ENCODE results near the gene REEP6.

Gene REEP6

DNA sequence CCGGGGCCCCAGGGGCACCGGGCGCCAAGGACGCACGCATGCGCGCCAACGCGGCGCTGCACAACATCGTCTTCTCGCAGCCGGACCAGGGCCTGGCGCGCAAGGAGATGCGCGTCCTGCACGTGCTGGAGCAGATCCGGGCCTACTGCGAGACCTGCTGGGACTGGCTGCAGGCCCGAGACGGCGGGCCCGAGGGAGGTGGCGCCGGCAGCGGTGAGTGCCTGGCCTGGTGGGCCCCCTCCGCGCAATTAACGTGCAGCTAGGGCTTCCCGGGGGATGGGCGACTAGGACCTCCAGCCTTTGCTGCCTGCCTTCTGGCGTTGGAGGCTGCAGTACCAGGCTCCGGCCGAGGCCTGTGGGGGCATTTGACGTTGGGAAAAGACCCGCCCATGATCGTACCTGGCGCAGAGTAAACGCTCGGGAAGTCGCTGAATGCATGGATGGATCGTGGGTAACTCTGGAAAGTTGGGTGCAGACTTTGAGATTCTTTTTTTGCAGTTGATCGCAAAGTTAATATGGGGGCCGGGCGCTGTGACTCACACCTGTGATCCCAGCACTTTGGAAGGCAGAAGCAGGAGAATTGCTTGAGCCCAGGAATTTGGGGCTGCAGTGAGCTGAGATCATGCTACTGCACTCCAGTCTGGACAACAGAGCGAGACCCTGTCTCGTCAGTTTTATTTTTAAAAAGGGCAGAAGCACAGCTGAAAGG is 33.8 kb upstream of the REEP6 start:
- DNase-seq = no peak

GRCh38 chr19:1457892-1458291 is 33.1 kb upstream of the REEP6 start:
- DNase-seq = no peak

DNA sequence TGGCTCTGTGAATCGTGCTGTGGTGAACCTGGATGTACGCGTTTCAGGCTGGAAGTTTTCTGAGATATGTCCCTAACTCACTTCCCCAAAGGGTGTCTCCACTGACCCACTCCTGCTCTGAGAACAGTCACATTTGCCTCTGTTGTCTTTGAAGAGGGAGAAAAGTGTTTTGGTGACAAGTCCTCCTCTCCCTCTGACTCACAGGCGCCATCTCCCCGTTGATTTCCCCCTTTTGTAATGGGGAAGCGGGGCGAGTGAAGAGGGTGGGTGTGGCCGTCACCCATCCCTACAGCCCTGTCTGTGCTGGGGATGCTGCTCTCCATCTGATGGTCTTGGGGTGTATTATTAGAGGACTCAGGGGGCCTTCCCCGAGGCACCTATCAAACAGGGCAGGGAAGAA is 31.5 kb upstream of the REEP6 start:
- DNase-seq = peak; percentile 76

- no peak for DNase-seq
These were observed 30.7 kb upstream of the REEP6 start for GRCh38 chr19:1460033-1460995.

GRCh38 chr19:1461862-1462261 is 29.1 kb upstream of the REEP6 start:
- DNase-seq = no peak

- DNase-seq = peak; percentile 57
These were observed 25.6 kb upstream of the REEP6 start for GRCh38 chr19:1465191-1466016.

DNA sequence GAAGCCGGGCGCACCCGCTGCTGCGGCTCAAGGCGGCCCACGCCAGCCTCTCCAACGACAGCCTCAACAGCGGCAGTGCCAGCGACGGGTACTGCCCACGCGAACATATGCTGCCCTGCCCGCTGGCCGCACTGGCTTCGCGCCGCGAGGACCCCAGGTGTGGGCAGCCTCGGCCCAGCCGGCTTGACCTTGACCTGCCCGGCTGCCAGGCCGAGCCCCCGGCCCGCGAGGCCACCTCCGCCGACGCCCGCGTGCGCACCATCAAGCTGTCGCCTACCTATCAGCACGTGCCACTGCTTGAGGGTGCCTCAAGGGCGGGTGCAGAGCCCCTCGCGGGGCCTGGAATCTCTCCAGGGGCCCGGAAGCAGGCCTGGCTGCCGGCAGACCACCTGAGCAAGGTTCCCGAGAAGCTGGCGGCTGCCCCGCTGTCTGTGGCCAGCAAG is 24.9 kb upstream of the REEP6 start:
- no peak for DNase-seq

DNA sequence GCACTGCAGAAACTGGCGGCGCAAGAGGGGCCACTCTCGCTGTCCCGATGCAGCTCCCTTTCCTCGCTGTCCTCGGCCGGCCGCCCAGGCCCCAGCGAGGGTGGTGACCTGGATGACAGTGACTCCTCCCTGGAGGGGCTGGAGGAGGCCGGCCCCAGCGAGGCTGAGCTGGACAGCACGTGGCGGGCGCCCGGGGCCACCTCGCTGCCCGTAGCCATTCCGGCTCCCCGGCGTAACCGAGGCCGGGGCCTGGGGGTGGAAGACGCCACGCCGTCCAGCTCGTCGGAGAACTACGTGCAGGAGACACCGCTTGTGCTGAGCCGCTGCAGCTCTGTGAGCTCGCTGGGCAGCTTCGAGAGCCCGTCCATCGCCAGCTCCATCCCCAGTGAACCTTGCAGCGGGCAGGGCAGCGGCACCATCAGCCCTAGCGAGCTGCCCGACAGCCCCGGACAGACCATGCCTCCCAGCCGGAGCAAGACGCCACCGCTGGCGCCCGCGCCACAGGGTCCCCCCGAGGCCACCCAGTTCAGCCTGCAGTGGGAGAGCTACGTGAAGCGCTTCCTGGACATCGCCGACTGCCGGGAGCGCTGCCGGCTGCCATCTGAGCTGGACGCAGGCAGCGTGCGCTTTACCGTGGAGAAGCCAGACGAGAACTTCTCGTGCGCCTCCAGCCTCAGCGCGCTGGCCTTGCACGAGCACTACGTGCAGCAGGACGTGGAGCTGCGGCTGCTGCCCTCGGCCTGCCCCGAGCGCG is 24.3 kb upstream of the REEP6 start:
- no peak for DNase-seq

DNA sequence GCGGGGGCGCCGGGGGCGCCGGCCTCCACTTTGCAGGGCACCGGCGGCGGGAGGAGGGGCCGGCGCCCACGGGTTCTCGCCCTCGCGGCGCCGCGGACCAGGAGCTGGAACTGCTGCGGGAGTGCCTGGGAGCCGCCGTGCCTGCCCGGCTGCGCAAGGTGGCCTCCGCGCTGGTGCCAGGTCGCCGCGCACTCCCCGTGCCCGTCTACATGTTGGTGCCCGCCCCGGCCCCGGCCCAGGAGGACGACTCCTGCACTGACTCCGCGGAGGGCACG is 23.8 kb upstream of the REEP6 start:
- no peak for DNase-seq

- DNase-seq = no peak
These were observed 23.3 kb upstream of the REEP6 start for GRCh38 chr19:1467490-1468273.

- DNase-seq = no peak
These were observed 22.6 kb upstream of the REEP6 start for GRCh38 chr19:1468274-1468820.

GRCh38 chr19:1468821-1469254 is 22.1 kb upstream of the REEP6 start:
- peak; percentile 35 for DNase-seq

- DNase-seq = no peak
These were observed 21.5 kb upstream of the REEP6 start for GRCh38 chr19:1469255-1470054.

DNA sequence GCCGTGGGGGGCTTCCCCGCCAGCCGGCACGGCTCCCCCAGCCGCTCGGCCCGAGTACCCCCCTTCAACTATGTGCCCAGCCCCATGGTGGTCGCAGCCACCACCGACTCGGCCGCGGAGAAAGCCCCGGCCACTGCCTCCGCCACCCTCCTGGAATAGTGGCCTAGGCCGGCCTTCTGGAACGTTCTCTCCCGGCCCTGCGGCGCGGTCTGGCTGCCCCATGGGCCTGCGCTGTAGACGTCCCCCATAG is 21.0 kb upstream of the REEP6 start:
- no peak for DNase-seq

DNA sequence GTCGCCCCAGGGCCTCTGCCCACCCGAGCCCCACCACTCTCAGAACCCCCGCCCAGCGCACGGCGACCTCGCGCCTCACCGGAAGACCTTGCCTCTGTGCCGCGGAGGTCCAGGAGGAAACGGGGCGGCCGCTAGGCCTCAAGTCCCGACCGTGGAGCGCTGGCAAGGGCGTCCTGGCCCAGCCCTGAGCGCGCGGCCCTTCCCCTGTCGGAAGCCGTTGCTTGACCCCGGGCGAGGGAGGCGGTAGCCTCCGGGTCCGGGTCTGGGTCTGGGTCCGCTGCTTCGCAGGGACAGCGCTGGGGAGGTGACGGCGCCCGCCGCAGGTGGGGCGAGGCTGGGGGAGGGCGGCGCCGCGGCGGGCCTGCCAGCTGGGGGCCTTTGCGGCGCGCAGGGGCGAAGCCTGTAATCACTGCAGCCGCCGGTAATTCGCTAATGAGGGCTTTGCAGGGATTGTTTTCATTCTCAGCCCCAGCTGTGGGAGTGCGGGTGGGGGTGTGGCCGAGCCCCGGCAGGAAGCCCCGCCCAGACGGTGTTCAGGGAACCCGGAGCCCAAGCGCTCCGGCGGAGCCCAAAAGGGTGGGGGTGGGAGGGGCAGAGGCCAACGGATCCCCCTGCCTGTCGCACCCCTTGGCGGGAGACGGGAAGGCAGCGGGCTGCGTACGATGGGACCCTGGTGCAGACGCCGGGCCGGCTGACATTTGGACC is 20.5 kb upstream of the REEP6 start:
- peak; percentile 17 for DNase-seq

- no peak for DNase-seq
These were observed 19.9 kb upstream of the REEP6 start for GRCh38 chr19:1471010-1471514.

GRCh38 chr19:1471515-1472160 is 19.3 kb upstream of the REEP6 start:
- peak; percentile 19 for DNase-seq

- no peak for DNase-seq
These were observed 18.5 kb upstream of the REEP6 start for GRCh38 chr19:1472231-1473084.
